ENCODE results near the gene HAUS7.

DNA sequence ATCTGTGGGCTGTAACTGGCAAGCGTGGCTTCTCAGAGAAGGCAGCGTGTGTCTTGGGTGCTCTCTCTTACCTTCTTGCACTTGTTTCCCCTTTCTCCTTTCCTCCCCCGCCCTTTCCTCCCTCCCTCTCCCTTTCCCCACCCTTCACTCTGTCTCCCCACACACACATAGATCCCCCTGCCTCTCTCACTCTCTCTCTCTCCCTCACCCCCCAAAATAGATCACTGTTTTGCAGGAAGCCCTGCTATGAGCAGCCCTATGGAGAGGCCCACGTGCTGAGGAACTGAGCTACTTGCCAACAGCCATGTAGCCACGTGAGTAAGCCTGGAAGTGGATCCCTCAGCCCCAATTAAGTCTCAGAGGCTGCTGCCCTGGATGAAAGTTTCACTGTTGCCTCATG lies 65.0 kb downstream of the HAUS7 start:
- TF ChIP-seq POLR2A (IDR thresholded peaks at IDR 0.05) = no peak
- TF ChIP-seq, protein P1, sequence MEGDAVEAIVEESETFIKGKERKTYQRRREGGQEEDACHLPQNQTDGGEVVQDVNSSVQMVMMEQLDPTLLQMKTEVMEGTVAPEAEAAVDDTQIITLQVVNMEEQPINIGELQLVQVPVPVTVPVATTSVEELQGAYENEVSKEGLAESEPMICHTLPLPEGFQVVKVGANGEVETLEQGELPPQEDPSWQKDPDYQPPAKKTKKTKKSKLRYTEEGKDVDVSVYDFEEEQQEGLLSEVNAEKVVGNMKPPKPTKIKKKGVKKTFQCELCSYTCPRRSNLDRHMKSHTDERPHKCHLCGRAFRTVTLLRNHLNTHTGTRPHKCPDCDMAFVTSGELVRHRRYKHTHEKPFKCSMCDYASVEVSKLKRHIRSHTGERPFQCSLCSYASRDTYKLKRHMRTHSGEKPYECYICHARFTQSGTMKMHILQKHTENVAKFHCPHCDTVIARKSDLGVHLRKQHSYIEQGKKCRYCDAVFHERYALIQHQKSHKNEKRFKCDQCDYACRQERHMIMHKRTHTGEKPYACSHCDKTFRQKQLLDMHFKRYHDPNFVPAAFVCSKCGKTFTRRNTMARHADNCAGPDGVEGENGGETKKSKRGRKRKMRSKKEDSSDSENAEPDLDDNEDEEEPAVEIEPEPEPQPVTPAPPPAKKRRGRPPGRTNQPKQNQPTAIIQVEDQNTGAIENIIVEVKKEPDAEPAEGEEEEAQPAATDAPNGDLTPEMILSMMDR (IDR thresholded peaks at IDR 0.05) = no peak
